Parathyroid adenoma (tissue), 2 donors: ENCODE data around the gene IFI27L2.

ENCODE experiments used
- H2AFZ ChIP-seq: fragments of 300-600 bp; sonication (generic); one replicate; pipeline ENCODE4 v1.7.0; 2017; ENCODE audit warnings: antibody characterized with exemption, mild to moderate bottlenecking
- H3K27ac ChIP-seq: fragments of 300-600 bp; sonication (generic); one replicate; pipeline ENCODE4 v1.7.0; 2017
- H3K27me3 ChIP-seq: fragments of 300-600 bp; sonication (generic); one replicate; pipeline ENCODE4 v1.7.0; 2017; ENCODE audit warnings: low read length; ENCODE audit not compliant: control insufficient read depth, insufficient read depth
- H3K36me3 ChIP-seq: fragments of 300-600 bp; sonication (generic); one replicate; pipeline ENCODE4 v1.7.0; 2017; ENCODE audit warnings: low read length; ENCODE audit not compliant: control insufficient read depth, insufficient read depth
- H3K4me1 ChIP-seq: fragments of 300-600 bp; sonication (generic); one replicate; pipeline ENCODE4 v1.7.0; 2017; ENCODE audit warnings: control low read depth
- H3K4me2 ChIP-seq: fragments of 300-600 bp; sonication (generic); one replicate; pipeline ENCODE4 v1.7.0; 2017; ENCODE audit warnings: low read length
- H3K4me3 ChIP-seq: fragments of 300-600 bp; sonication (generic); one replicate; pipeline ENCODE4 v1.7.0; 2017; ENCODE audit warnings: low read depth, low read length
- H3K79me2 ChIP-seq: fragments of 300-600 bp; sonication (generic); one replicate; pipeline ENCODE4 v1.7.0; 2017; ENCODE audit warnings: control low read depth
- H3K9ac ChIP-seq: fragments of 300-600 bp; sonication (generic); one replicate; pipeline ENCODE4 v1.7.0; 2017; ENCODE audit warnings: mild to moderate bottlenecking
- H3K9me3 ChIP-seq: fragments of 300-600 bp; sonication (generic); one replicate; pipeline ENCODE4 v1.7.0; 2017; ENCODE audit warnings: low read length; ENCODE audit not compliant: control insufficient read depth
- CTCF ChIP-seq: fragments of 300-600 bp; sonication (generic); IDR thresholded peaks from one replicate; pipeline ENCODE4 v1.7.0; 2017; ENCODE audit warnings: antibody characterized with exemption, mild to moderate bottlenecking
- donor health status: primary hyperparathyroidism.

IFI27L2 gene

GRCh38 chr14:94120667-94121340 lies 8.6 kb downstream of the IFI27L2 start:
- no peaks in the 10 kb centered on the region for H3K9me3 ChIP-seq
- H3K79me2 ChIP-seq = no peaks in the 10 kb centered on the region
- no peaks in the 10 kb centered on the region for H3K36me3 ChIP-seq
- H3K9ac ChIP-seq = no peak overlapping the region
- no peaks in the 10 kb centered on the region for H3K27me3 ChIP-seq
- H3K4me2 ChIP-seq = no peak overlapping the region
- H3K4me3 ChIP-seq = no peak overlapping the region
- no peak for TF ChIP-seq CTCF
- no peaks in the 10 kb centered on the region for H3K4me1 ChIP-seq
- no peak overlapping the region for H3K27ac ChIP-seq
- H2AFZ ChIP-seq = no peak overlapping the region

GRCh38 chr14:94119071-94119470 lies 10.3 kb downstream of the IFI27L2 start:
- H3K79me2 ChIP-seq = no peaks in the 10 kb centered on the region
- no peaks in the 10 kb centered on the region for H3K9me3 ChIP-seq
- no peak overlapping the region for H3K4me2 ChIP-seq
- no peak for TF ChIP-seq CTCF
- H3K27ac ChIP-seq = no peak overlapping the region
- no peaks in the 10 kb centered on the region for H3K4me1 ChIP-seq
- H3K27me3 ChIP-seq = no peaks in the 10 kb centered on the region
- H2AFZ ChIP-seq = no peak overlapping the region
- H3K9ac ChIP-seq = no peak overlapping the region
- no peak overlapping the region for H3K4me3 ChIP-seq
- no peaks in the 10 kb centered on the region for H3K36me3 ChIP-seq

- TF ChIP-seq CTCF = no peak
- Histone ChIP-seq H3K4me2 (no peak overlapping the region), H3K4me3 (no peak overlapping the region), H3K4me1 (no peaks in the 10 kb centered on the region), H2AFZ (no peak overlapping the region), H3K36me3 (no peaks in the 10 kb centered on the region), H3K9ac (no peak overlapping the region), H3K27ac (no peak overlapping the region), H3K79me2 (no peaks in the 10 kb centered on the region), H3K27me3 (no peaks in the 10 kb centered on the region), H3K9me3 (no peaks in the 10 kb centered on the region)
Measured at GRCh38 chr14:94117856-94118255, 11.5 kb downstream of the IFI27L2 start.

GRCh38 chr14:94116701-94117100 lies 12.7 kb downstream of the IFI27L2 start:
- H3K9ac ChIP-seq = no peak overlapping the region
- no peaks in the 10 kb centered on the region for H3K79me2 ChIP-seq
- no peaks in the 10 kb centered on the region for H3K27me3 ChIP-seq
- TF ChIP-seq CTCF = no peak
- H3K36me3 ChIP-seq = no peaks in the 10 kb centered on the region
- H3K4me3 ChIP-seq = no peak overlapping the region
- no peaks in the 10 kb centered on the region for H3K4me1 ChIP-seq
- H2AFZ ChIP-seq = no peak overlapping the region
- H3K27ac ChIP-seq = no peak overlapping the region
- no peaks in the 10 kb centered on the region for H3K9me3 ChIP-seq
- no peak overlapping the region for H3K4me2 ChIP-seq

- no peak overlapping the region for H3K27ac ChIP-seq
- no peak overlapping the region for H3K9ac ChIP-seq
- no peak overlapping the region for H3K4me3 ChIP-seq
Measured at GRCh38 chr14:94115631-94116030, 13.8 kb downstream of the IFI27L2 start.

More at GRCh38 chr14:94115631-94116030, 13.8 kb downstream of the IFI27L2 start:
- H3K36me3 ChIP-seq = no peaks in the 10 kb centered on the region
- H2AFZ ChIP-seq = no peak overlapping the region
- H3K4me1 ChIP-seq = no peaks in the 10 kb centered on the region
- no peak overlapping the region for H3K4me2 ChIP-seq
- H3K79me2 ChIP-seq = no peaks in the 10 kb centered on the region
- H3K27me3 ChIP-seq = no peaks in the 10 kb centered on the region
- no peaks in the 10 kb centered on the region for H3K9me3 ChIP-seq
- TF ChIP-seq CTCF = no peak
